Nephron (organoid): ENCODE results near the gene CZIB.
A peak's percentile ranks its signal among the peaks of the same experiment; 100 is the strongest.

Source experiments
- H3K27ac Mint-ChIP-seq, 3 experiments: 2 replicates each; pipeline ENCODE4 v1.8.0; 2020; ENCODE audit warnings: mixed read lengths in 3 of 3, mild to moderate bottlenecking in 2 of 3, moderate library complexity in 1 of 3
- H3K27me3 Mint-ChIP-seq: 2 replicates; pipeline ENCODE4 v1.8.0; 2021; ENCODE audit warnings: low read depth, mild to moderate bottlenecking, moderate library complexity, mixed read lengths
- H3K36me3 Mint-ChIP-seq: 2 replicates; pipeline ENCODE4 v1.8.0; 2020; ENCODE audit warnings: low read depth, mixed read lengths
- H3K4me1 Mint-ChIP-seq: 2 replicates; pipeline ENCODE4 v1.8.0; 2020; ENCODE audit warnings: mixed read lengths
- H3K4me3 Mint-ChIP-seq, 3 experiments: 2 replicates each; pipeline ENCODE4 v1.8.0; 2020; ENCODE audit warnings: mild to moderate bottlenecking in 3 of 3, mixed read lengths in 3 of 3, moderate library complexity in 2 of 3
- H3K9me3 Mint-ChIP-seq: 2 replicates; pipeline ENCODE4 v1.8.0; 2020; ENCODE audit warnings: mixed read lengths
- CTCF ChIP-seq, 3 experiments: fragments of 200-600 bp; sonication (generic); IDR thresholded peaks; one replicate each; pipeline ENCODE4 v1.5.0; 2021; ENCODE audit warnings: antibody characterized with exemption in 3 of 3; ENCODE audit not compliant: unreplicated experiment in 3 of 3

Gene CZIB

GRCh38 chr1:53262000-53262399 is 41.6 kb upstream of the CZIB start:
- Mint-ChIP-seq H3K4me3 (no peak overlapping the region), H3K4me1 (no peaks in the 10 kb centered on the region), H3K27me3 (no peaks in the 10 kb centered on the region), H3K36me3 (peaks cover 13% of the 10 kb centered on the region), H3K9me3 (no peaks in the 10 kb centered on the region), H3K27ac (no peak overlapping the region)
- TF ChIP-seq CTCF (IDR thresholded peaks at IDR 0.05; ENCODE audit: unreplicated experiment in 3 of 3), result no peak

- Mint-ChIP-seq H3K36me3 (peaks cover 13% of the 10 kb centered on the region), H3K27ac (no peak overlapping the region), H3K9me3 (no peaks in the 10 kb centered on the region), H3K4me1 (no peaks in the 10 kb centered on the region), H3K4me3 (no peak overlapping the region), H3K27me3 (no peaks in the 10 kb centered on the region)
- no peak for TF ChIP-seq CTCF (IDR thresholded peaks at IDR 0.05; ENCODE audit: unreplicated experiment in 3 of 3)
These were observed 40.3 kb upstream of the CZIB start for GRCh38 chr1:53260631-53261247.

- no peak overlapping the region for H3K27ac Mint-ChIP-seq
- H3K36me3 Mint-ChIP-seq, result peaks cover 8% of the 10 kb centered on the region
- no peaks in the 10 kb centered on the region for H3K4me1 Mint-ChIP-seq
- no peaks in the 10 kb centered on the region for H3K27me3 Mint-ChIP-seq
- TF ChIP-seq CTCF (IDR thresholded peaks at IDR 0.05; ENCODE audit: unreplicated experiment in 3 of 3), result no peak
- H3K4me3 Mint-ChIP-seq, result no peak overlapping the region
- H3K9me3 Mint-ChIP-seq, result no peaks in the 10 kb centered on the region
These were observed 39.5 kb upstream of the CZIB start for GRCh38 chr1:53259932-53260331.

GRCh38 chr1:53258216-53258615 is 37.8 kb upstream of the CZIB start:
- Mint-ChIP-seq H3K27me3 (no peaks in the 10 kb centered on the region), H3K36me3 (peaks cover 6% of the 10 kb centered on the region)

GRCh38 chr1:53257454-53258081 is 37.1 kb upstream of the CZIB start:
- no peak overlapping the region for H3K4me3 Mint-ChIP-seq
- H3K27me3 Mint-ChIP-seq, result no peaks in the 10 kb centered on the region
- H3K4me1 Mint-ChIP-seq, result no peaks in the 10 kb centered on the region

More at GRCh38 chr1:53258216-53258615, 37.8 kb upstream of the CZIB start:
- H3K9me3 Mint-ChIP-seq, result no peaks in the 10 kb centered on the region
- peak overlapping the region in 1 of 3 experiments; percentile 51 for H3K27ac Mint-ChIP-seq
- H3K4me1 Mint-ChIP-seq, result no peaks in the 10 kb centered on the region
- no peak overlapping the region for H3K4me3 Mint-ChIP-seq
- no peak for TF ChIP-seq CTCF (IDR thresholded peaks at IDR 0.05; ENCODE audit: unreplicated experiment in 3 of 3)

More at GRCh38 chr1:53257454-53258081, 37.1 kb upstream of the CZIB start:
- no peaks in the 10 kb centered on the region for H3K36me3 Mint-ChIP-seq
- no peak for TF ChIP-seq CTCF (IDR thresholded peaks at IDR 0.05; ENCODE audit: unreplicated experiment in 3 of 3)
- H3K9me3 Mint-ChIP-seq, result no peaks in the 10 kb centered on the region
- peak overlapping the region in 2 of 3 experiments; percentile 25 to 51 for H3K27ac Mint-ChIP-seq
